Gastroesophageal sphincter (tissue), 3 donors: ENCODE data around the gene AHCTF1.

ENCODE experiments used
- EP300 ChIP-seq: sonication (generic); formaldehyde crosslinking; IDR thresholded peaks from one replicate; pipeline ENCODE4 v1.6.1; 2017; ENCODE audit warnings: antibody characterized with exemption, mild to moderate bottlenecking
- POLR2A ChIP-seq, 2 donors: fragments of 450-650 bp; IDR thresholded peaks; one replicate each; pipeline ENCODE4 v1.6.1; 2017; ENCODE audit warnings: antibody characterized with exemption in 2 of 2, mild to moderate bottlenecking in 2 of 2, moderate library complexity in 1 of 2
- POLR2AphosphoS5 ChIP-seq: sonication (generic); formaldehyde crosslinking; IDR thresholded peaks from one replicate; pipeline ENCODE4 v1.6.1; 2017; ENCODE audit warnings: antibody characterized with exemption
- TF ChIP-seq, protein P1 (sequence below), 4 experiments: fragments of 200-600 bp in 2 of 4; fragments of 450-650 bp in 2 of 4; sonication (generic) in 1 of 4; IDR thresholded peaks; one replicate each; pipeline ENCODE4 v1.5.1; 2017 to 2019; ENCODE audit warnings: antibody characterized with exemption in 4 of 4, mild to moderate bottlenecking in 2 of 4, moderate library complexity in 2 of 4

DNA sequence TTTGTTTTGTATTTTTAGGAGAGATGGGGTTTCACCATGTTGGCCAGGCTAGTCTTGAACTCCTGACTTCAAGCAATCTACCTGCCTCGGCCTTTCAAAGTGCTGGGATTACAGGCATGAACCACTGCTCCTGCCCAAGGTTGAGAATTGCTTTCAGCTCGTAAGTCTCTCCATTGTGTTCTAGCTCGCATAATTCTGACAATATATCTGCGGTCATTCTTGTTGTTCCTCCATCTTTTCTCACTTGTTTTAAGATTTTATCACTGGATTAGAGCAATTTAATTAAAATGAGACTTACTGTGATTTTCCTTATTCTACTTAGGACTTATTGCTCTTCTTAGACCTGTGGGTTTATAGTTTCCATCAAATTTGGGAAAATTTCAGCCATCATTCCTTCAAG is 102.9 kb downstream of the AHCTF1 start:
- TF ChIP-seq, protein P1, sequence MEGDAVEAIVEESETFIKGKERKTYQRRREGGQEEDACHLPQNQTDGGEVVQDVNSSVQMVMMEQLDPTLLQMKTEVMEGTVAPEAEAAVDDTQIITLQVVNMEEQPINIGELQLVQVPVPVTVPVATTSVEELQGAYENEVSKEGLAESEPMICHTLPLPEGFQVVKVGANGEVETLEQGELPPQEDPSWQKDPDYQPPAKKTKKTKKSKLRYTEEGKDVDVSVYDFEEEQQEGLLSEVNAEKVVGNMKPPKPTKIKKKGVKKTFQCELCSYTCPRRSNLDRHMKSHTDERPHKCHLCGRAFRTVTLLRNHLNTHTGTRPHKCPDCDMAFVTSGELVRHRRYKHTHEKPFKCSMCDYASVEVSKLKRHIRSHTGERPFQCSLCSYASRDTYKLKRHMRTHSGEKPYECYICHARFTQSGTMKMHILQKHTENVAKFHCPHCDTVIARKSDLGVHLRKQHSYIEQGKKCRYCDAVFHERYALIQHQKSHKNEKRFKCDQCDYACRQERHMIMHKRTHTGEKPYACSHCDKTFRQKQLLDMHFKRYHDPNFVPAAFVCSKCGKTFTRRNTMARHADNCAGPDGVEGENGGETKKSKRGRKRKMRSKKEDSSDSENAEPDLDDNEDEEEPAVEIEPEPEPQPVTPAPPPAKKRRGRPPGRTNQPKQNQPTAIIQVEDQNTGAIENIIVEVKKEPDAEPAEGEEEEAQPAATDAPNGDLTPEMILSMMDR (IDR thresholded peaks at IDR 0.05): no peak
- TF ChIP-seq POLR2A (IDR thresholded peaks at IDR 0.05): no peak
- TF ChIP-seq EP300: no peak
- no peak for TF ChIP-seq POLR2AphosphoS5
